Superior temporal gyrus (tissue), 1 donor: ENCODE measurements around the gene TTLL3.
"Not testable (repeated sequence)": the region's sequence is repeated elsewhere in the genome, so short reads cannot be mapped to it uniquely, and the experiment has no call there.

Experiments used
- DNase-seq: peaks from one replicate; pipeline ENCODE4 v3.0.0-alpha.2; 2016; ENCODE audit errors: extremely low spot score

TTLL3 gene

DNA sequence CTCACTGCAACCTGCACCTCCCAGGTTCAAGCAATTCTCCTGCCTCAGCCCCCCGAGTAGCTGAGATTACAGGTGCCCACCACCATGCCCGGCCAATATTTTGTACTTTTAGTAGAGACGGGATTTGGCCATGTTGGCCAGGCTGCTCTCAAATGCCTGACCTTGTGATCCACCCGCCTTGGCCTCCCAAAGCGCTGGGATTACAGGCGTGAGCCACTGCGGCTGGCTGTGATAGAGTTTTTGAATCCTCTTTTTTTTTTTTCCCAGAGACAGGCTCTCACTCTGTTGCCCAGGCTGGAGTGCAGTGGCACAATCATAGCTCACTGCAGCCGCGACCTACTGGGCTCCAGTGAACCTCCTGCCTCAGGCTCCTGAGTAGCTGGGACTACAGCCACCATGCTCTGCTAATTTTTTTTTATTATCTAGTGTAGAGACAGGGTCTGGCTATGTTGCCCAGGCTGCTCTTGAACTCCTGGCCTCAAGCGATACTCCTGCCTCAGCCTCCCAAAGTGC lies 55.1 kb downstream of the TTLL3 start:
- DNase-seq = not testable (repeated sequence)

DNA sequence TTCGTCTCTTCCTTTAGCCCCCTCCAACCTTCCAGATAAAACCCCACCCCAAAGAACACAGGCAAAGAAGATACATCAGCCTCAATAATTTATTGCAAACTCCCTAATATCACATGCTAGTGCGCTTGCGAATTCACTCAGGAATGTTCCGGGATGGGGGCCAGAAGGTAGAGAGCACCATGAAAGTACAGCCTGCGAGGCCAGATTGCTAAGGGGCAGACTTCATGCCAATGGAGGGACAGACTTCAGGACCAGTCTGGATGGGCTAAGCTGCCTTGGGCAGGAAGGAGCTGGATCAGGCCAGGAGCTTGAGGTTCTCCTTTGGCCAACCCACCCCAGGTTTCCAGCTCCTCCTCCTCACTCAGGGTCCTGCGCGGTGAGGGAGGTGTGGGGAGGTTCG lies 56.6 kb downstream of the TTLL3 start:
- DNase-seq = no peak

DNA sequence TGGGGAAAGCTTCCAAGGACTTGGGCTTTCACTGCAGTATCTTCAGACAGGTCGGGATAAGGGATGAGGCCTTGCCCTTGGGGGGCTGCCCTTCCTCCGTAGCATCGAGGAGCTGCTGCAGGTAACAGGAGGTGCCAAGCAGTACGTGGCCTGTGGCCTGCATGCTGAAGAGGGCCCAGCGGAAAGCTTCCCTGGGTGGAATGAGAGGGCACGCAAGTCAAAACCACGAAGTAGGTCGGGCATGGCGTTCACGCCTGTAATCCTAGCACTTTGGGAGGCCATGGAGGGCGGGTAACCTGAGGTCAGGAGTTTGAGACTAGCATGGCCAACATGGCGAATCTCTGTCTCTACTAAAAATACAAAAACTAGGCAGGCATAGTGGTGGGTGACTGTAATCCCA lies 57.0 kb downstream of the TTLL3 start:
- DNase-seq = no peak

DNA sequence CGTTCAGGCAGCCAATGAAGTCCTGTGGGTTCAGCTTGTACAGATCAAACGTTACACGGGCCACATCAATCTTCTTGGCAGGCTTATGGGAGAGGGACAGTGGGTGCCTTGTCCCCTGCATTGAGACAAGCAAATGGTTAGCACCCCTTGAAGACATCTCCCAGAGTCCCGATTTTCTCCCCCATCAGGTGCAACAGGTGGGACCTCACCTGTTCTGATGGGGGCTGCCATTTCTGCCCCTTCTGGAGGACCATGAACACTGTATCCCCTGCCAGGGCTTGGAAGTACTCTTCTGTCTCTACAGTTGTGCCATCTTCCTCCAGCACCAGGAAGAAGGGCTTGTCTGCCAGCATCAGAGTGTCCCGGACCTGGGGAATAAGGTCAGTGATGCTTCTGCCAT lies 59.9 kb downstream of the TTLL3 start:
- no peak for DNase-seq

DNA sequence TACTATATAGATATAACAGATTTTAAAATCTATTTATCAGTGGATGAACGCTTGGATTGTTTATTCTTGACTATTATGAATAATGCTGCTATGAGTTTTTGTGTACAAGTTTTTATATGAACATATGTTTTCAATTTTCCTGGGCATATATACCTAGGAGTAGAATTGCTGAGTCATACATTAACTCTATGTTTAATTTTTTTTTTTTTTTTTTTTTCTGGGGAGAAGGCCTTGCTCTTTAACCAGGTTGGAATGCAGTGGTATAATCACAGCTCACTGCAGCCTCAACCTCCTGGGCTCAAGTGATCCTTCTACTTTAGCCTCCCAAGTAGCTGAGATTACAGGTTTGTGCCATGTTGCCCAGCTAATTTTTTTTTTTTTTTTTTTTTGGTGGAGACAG lies 60.9 kb downstream of the TTLL3 start:
- no peak for DNase-seq

DNA sequence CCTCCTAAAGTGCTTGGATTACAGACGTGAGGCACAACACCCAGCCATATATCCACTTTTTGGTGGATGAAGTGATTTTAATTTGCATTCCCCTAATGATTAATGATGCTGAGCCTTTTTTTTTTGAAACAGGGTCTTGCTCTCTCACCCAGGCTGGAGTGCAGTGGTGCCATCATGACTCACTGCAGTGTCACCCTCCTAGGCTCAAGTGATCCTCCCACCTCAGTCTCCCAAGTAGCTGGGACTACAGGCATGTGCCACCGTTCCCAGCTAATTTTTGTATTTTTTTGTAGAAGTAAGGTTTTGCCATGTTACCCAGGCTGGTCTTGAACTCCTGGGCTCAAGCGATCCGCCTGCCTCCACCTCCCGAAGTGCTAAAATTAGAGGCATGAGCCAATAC lies 62.0 kb downstream of the TTLL3 start:
- not testable (repeated sequence) for DNase-seq

DNA sequence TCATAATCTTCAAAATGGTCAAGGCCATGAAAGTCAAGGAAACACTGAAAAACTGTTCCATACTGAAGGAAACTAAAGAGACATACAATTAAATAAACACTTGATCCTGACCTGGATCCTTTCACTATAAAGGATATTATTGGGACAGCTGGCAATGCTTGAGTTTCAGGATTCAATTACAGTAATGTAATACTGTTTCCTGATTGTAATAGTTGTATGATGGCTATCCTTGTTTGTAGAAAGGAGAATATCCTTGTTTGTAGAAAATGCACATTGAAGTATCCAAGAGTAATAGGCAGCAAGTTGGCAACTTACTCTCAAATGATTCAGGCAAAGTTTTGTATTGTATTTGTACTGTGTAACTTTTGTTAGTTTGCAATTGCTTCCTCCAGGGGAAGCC lies 65.4 kb downstream of the TTLL3 start:
- no peak for DNase-seq

DNA sequence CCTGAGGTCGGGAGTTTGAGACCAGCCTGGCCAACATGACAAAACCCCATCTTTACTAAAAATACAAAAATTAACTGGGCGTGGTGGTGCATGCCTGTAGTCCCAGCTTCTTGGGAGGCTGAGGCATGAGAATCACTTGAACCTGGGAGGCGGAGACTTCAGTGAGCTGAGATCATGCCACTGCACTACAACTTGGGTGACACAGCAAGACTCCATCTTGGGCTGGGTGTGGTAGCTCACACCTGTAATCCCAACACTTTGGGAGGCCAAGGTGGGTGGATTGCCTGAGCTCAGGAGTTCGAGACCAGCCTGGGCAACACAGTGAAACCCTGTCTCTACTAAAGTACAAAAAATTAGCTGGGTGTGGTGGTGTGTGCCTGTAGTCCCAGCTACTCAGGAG lies 66.2 kb downstream of the TTLL3 start:
- not testable (repeated sequence) for DNase-seq

DNA sequence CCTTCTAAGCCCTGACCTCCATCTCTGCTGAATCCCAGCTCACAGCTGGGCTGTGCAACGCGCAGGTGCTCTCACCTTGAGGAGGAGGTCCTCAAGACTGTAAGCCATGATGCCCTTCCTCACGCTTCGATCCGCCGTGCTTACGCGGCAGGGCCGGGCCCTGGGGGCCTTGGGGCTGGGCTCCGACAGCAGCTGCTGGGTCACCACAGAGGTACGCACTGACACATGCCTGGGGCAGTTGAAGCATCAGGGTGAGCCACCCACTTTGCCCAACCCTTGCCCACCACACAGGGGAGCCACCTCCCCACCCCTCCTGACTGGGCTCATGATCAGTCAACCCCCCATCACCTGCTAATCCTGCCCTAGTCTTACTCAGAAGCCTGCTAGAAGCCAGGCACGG lies 66.9 kb downstream of the TTLL3 start:
- DNase-seq = no peak

DNA sequence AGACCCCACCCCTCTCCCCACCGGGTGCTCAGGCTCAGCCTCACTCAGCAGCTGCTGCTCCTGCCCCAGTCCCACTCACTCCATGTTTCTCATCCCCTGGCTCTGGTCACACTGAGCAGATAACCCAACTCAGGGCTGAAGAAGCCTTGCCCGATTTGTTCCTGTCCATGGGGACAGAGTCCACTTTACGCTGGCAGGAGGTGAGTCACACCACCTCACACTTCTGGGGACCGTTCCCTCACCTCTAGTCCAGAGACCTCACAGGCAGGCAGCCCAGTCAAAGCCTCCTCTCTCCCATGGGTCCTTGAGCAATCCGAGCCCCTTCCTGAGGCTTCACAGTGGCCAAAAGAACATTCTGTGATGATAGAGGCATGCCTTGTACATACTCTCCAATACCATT lies 68.6 kb downstream of the TTLL3 start:
- no peak for DNase-seq

DNA sequence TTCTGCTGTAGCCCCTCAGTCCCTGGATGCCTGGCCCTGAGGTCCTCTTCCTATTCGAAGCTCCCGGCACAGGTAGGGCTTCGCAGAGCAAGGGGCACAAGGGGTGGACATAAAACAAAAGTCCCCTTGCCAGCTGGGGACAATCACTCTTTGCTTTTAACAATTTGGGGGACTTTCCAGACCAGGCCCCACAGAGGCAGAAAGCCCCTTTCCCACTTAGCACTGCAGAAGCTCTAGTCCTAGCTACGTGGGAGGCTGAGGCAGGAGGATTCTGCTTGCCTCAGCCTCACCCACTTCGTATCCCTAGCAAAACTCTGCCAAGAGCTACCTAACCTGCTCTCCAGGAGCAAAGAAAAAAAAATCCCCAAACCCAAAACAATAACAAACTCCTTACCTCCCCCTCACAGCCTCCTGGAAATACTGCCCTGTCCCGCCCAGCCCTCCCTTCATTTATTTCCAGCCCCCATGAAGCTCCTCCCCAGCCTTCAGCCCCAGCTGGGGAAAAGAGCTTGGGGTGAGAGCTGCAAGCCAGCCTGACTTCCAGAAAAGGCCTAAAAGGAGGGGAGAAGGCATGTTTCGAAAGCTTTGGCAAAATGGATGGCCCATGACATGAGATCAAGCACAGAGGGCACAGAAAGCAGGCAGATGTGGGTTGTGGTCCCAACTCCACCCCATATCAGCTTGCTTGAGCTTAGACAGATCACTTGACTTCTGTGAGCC lies 69.9 kb downstream of the TTLL3 start, which contains the start of gene CIDEC:
CIDEC (minus strand) TSS at position 424 of the 720 bp plus-strand sequence. CDS start 1,767 bp downstream, outside the sequence.
- no peak for DNase-seq

DNA sequence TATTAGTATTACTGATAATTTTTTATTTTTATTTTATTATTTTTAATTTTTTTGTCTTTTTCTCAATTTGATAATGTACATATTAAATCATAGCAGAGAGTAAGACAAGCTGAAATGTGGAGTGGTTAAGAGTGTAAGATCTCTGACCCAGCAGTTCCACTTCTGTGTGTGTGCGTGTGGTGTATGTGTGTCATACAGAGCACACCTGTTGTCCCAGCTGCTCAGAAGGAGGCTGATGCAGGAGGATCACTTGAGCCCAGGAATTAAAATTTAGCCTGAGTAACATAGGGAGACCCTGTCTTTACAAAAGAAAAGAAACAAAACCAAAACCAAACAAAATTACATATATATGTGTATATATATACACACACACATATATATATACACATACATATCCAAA lies 71.4 kb downstream of the TTLL3 start:
- DNase-seq = no peak

DNA sequence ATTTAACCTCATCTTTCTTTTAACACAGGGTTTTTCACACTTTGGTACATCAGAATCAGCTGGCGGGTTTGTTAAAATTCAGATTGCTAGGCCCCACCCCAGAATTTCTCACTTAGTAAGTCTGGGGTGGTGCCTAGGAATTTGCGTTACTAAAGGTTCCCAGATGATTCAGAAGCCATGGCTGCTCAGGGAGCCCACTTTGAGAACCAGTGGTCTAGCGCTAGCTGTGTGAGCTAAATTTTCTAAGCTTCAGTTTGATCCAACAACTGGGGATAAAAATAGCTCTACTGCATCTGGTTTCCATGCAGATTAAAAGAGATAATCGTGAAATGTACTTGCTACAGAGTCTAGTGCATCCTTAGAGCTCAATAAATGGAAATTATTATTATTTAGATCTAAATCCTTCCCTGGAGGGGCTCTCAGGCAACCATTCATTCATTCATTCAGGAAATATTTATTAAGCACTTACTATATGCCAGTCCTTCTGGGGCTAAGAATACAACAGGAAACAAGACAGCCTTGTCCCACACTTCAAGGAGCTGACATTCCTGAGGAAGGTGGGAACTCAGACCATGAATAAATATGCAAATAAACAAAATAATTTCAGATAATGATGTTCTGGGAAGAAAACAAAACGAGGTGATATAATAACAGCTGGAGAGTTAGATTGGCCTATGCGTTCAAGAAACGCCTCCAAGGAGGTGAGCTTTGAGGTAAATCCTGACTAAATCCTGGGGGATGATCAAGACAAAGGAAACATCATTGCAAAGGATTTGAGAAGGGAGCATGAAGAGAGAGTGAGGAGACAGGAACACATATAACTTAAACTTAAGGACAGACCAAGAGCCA lies 73.9 kb downstream of the TTLL3 start:
- no peak for DNase-seq

DNA sequence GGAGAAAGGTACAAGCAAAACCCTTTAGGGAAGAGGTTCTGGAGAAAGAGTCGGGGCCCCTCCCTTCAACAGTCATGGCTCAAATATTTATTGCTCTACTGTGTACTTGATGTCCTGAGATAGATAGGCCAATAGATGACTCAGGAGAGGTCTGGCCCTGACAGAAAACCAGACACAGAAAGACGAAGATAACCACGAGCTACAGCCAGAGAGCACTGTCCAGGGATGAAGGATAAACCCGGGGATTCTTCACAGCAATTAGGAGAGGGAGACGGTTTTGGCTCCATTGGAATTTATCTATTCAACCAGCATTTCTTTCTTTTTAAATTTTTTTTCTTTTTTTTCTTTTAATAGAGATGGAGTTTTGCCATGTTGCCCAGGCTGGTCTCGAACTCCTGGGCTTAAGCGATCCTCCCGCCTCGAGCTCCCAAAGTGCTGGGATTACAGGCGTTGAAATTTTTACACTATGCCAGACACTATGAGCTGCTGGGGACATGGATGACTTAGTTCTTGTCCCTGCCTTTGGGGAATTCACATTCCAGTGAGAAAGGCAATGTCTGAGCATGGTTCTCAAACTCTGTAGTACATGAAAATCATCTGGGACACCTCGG lies 74.6 kb downstream of the TTLL3 start:
- no peak for DNase-seq
